NCI-H526 (cell line): ENCODE data around the gene TGFBR1.
A peak's percentile ranks its signal among the peaks of the same experiment; 100 is the strongest.
"Not testable (repeated sequence)": the region's sequence is repeated elsewhere in the genome, so short reads cannot be mapped to it uniquely, and the experiment has no call there.

Experiments used
- DNase-seq, 2 experiments: peaks; one replicate each; lab custom pipeline; 2025; lab: John Stamatoyannopoulos, UW

The TGFBR1 gene

DNA sequence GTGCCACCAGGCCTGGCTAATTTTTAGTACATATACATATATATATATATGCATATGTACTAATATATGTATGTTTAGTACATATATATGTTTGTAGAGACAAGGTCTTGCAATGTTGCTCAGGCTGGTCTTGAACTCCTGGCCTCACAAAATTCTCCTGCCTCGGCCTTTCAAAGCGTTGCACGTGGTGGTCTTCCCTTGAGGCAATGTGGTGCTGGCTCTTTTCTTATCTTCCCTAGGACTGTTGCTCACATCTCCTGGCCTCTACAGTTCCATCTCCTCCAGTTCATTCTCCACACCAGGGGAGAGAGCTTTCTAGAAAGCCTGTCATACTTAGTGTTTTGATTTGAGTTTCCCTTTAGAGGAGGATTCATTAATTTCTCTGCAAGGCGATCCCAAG is 28.9 kb upstream of the TGFBR1 start:
- DNase-seq: no peak

- DNase-seq: no peak
These were observed 28.3 kb upstream of the TGFBR1 start for GRCh38 chr9:99076483-99077171.

GRCh38 chr9:99078717-99079116 is 26.2 kb upstream of the TGFBR1 start:
- DNase-seq: no peak

DNA sequence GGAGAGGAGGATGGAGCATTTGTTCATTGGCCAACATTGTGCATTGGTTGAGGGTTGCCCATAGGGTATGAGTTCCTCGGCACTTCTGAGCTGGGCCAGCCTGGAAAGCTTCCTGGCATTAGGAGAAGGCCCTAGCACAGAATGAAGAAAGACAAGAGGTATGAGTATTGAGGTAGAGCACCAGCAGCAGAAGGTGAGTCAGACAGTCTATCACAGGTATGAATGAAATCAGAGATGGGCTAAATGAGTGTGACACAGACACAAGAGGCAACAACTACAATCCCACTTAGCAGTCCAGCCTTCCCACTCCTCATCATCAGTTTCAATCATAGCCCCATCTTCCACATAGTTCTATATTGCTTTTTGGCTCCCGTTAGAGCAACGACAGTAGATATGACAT is 25.4 kb upstream of the TGFBR1 start:
- no peak for DNase-seq

DNA sequence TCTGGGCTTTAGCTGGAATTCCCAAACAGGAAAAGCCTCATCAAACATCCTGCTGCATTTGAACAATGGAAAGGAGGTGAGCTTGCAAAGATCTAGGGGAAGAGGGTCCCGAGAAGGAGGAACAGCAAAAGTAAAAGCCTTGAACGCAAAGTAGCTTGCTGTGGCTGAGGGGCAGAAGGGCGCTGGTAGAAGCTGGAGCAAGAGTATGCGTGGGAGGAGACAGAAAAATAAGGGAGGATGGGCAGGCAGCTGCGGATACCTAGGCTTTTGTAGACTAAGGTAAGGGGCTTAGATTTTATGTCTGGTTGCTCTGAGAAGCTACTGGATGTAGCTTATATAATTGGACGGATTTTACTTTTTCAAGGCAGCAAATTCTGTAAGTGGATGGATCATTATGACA is 21.9 kb upstream of the TGFBR1 start:
- no peak for DNase-seq

DNA sequence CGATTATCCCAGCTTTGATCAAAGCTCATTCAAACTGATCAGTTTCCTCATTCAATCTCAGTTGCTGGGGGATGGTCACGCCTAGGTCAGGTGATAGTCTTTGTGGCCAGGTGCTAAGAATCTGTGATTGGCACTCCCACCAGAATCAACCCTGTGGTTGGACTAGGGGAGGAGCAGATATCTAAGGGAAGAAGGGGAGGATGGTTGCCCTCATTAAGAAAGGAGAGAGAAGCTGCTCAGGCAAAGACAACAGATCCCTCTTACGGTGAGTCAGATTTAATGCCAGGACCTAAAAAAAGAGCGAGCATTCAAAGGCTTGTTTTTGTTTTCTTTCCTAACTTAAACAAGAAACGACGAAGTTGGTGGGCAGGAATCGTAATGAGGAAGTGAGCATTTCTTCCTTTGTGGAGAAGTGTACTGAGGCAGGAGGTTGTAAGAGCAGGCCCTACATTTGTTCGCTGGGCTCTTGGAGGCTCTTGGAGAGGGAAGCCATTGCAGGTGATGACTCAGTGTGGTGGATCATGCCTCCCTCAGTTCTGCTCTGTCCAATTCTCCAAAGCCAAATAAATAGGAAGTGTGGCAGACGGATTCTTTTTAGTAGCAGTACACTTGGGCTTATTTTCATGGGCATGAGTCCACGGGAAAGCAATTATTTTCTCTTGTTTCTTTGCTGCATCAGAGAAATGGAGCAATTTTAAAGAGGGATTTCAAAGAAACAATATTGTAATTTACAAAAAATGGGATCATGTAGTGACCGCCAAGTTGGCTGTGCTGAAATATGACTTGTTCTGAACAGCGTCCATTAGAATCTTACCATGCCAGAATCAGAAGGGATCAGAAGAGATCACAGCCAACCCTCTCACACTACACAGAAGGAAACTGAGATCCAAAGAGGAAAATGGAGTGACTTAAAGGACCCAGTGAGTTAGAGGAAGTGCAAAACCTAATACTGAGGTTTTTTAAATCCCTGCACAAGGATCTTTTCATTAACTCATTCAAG is 18.7 kb upstream of the TGFBR1 start:
- DNase-seq: no peak

DNA sequence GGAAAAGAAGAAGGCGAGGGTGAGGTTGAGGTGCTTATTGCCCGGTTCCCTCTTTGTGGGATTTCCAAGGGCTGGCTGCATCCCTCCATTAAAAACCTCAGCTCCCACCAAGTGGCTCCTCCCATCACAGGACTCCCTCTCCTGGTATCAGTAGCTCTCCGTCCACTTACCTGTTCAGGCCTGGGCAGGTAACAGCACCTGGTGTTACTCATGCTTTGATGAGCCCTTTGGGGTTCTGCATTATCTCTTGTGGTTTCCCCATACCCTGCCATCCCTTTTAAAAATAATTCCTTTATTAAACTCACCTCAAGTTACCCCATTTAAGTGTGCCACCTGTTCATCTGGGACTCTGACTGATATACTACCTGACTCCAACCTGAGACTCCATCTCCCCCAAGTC is 17.5 kb upstream of the TGFBR1 start:
- no peak for DNase-seq

GRCh38 chr9:99090336-99091130 is 14.4 kb upstream of the TGFBR1 start:
- DNase-seq: no peak

DNA sequence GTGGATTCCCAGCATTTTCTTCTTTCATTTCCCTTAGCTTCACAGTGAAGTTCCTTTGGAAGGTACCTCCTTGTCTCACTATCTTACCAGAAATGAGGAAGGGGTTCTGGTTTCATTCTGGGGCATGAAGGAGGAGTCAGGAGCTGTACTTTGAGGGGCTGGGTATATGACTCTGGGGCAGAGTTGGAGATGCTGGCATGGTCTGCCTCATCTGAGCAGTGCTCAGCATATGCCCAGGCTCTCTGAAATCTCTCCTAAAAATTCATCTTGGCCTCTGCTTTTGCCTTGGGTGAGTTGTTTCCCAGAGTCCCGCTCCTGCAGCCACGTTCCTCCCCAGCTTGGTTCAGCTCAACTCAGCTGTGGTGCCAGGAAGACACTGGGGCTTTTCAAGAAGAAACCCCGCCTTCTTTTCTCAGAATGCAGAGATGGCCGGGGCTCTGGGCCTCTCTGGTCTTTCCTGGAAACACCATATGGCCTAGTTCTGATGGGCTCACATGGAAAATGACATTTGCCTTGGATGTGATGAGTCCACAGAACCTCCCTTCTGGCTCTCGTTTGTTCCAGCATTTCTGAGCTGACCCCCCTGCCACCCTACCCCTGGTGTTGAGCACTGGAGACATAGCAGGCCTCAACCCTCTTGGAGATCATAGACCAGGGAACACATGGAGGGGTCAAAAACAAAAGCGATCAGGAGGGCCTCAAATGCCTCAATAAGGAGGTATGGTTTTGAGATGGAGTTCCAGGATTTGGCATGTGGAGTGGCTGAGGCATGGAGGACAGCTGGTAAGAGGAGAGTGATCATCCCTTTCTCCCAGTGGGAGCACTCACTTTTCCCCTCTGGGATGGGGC is 12.0 kb upstream of the TGFBR1 start:
- DNase-seq: no peak

DNA sequence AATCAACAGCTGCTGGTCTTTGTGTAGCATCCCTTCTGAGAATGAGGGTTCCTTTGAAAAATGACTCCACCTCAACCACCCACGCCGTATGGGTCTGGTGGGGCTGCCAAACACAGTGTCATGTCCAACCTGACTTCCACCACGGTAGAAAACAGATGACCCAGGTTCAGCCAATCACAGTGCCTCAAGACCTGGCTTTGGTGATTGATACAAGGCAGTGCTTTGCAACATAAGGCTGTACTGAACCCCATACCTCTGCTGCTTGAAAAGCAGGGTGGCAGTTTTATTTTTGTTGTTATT is 11.5 kb upstream of the TGFBR1 start:
- DNase-seq: no peak

DNA sequence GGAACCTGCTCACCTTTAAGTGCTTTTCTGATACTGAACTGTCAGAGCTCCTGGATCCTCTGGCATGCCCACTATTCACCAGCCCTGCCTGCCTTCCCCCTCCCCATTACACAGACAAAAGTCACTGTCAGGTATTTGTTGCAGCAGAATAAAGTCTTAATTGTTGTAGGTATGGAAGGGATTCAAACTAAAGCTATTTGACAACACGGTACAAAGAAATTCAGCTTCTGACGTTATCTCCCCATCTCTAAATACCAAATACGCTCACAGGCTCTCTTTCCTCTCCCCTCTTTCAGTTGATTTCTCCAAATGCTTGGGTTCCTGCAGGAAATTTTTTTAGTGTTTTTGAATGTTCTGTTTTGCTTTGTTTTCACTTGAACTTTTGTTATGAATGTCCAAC is 9.3 kb upstream of the TGFBR1 start:
- no peak for DNase-seq

DNA sequence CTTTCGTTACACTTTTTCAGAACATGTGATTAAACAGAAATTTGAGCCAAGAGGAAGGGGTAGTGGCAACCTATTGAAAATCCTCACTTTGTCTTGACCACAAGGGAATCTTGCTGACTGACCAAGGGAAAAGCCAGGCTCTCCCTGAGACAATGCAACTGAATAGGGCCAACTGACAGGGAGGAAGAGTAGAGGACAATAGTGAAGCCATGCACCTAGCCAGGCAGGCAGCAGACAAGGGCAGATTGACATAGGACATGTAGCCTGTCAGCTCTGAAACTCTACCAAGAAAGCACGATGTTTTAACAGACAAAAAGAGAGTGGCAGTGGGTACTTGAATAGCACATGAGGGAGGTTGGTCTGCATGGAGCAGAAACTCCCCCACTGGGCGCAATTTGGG is 8.5 kb upstream of the TGFBR1 start:
- DNase-seq: no peak

- not testable (repeated sequence) for DNase-seq
These were observed 4.9 kb upstream of the TGFBR1 start for GRCh38 chr9:99099806-99100585.

GRCh38 chr9:99101271-99101670 is 3.6 kb upstream of the TGFBR1 start:
- no peak for DNase-seq

DNA sequence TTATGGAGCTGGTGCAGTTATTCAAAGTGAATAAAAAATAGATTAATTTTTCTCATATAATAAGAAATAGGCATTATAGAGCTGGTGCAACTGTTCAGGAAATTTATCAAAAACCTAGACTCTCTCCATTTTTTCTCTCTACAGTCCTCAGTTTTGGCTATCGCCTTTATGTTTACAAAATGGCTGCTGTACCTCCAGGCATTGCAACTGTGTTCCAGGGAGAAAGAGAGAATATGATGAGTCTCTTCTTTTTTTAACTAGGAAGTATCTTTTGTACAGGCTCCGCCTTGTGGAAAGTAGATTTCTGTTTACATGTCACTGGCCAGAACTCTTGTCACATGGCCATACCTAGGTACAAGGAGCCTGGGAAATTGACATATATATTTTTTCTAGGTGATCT is 3.1 kb upstream of the TGFBR1 start:
- DNase-seq: no peak

DNA sequence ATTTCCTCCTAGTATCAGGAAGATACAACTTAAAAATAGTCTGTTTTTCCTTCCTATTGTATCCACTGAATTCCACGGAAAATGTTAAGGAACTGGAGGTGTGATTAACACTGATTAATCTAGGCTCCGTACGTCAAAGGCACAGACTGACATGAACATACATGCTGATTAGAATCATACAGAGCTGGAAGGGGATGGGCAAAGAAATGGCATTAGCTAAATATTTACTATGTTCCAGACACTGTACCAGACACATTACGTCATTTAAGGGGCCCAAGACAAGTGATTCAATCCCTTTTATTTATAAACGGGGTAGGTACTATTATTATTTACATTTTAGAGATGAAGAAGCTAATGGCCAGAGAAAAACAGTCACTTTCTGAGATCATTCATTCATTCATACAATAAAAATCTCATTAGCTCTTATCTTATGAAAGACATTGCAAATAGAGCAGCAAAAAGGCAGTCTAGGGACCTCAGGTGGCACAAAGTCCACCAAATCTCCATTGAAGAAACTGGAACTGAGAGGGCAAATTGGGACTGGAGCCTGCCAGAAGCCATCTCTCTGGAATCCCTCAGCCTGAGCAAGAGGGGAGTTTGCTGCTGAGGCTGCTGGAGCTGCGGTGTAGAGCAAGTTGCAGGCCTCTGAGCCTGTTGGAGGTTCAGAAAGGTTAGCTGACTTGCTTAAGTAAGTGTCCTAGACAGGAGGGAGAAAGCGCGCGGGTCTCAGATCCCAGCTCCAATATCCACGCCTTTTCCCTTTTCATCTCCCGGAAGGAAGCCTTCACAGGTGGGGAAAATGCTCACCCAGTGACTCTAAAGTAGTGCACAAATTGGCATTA is 1.6 kb upstream of the TGFBR1 start:
- DNase-seq: no peak

DNA sequence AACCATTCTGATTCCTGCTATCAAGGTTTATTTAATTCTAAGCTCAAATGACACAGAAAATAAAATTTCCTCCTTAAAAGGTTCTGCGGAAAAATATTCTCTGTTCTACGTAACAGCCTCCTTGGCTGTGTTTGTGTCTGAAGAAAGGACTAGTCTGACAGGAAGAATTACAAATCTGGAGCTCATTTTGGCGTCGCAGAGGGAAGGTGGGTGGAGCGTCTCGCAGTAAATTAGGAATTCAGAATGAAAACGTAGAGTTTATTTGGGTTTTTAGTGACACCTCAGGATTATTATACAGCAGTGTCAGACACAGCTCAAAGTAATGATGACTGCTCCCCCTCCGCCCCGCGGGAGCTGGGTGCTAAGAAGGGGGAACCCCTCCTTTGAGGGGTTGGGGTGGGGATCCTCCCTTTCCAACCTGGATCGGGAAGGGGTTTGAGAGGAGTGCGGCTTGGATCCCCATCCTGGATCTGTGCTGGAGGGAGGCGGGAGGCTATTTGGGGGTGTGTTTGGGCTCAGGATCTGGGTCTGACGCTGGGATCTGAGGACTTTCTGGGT is 933 bp upstream of the TGFBR1 start:
- DNase-seq: no peak

DNA sequence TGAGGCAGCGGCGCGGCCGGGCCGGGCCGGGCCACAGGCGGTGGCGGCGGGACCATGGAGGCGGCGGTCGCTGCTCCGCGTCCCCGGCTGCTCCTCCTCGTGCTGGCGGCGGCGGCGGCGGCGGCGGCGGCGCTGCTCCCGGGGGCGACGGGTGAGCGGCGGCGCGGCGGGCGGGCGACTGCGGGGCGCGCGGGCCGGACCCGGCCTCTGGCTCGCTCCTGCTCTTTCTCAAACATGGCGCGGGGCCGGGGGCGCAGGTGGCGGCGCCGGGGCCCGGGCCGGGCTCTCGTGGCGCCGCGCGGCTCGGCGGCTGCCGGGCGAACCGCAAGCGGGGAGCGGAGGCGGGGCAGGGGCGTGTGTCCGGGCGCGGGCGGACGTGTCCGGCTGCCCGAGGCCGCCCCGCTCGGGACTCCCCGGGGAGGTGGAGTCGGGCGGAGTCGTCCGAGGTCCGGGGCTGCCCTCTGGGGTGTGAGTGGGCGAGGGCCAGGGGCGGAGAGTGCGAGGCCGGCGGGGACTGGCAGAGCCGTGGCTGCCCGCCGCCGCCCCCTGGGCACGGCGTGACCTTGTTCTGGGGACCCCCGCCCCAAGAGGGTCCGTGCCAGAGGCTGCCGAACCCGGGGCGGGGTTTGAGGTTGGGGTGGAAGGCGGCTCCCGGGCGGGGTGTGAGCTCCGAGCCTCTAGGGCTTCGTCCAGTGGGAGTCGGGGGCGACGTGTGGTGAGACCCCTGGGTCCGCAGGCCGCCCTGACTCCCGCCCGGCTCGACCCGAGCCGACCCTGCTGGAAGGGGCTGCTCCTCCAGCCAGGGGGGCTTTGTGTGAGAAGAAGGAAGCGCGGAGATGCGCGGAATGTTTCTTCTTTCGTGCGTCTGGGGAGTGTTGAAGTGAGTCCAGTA is 485 bp downstream of the TGFBR1 start:
- DNase-seq: peak in 1 of 2 experiments; percentile 63

DNA sequence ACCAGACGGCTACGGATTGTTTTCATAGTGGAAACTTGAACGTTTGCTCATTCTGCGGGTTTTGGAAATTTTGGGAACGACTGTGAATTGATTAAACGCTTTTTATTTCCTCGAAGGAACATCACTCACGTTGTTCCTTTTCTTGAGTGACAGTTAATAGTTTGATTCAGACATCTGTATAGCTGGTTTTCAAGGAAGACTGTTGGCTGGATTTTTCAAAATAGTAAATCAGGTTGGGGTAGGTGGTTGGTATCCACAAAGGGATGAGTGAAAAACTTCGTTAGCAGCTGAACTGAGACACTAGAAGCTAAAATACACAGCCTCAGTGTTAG is 1.1 kb downstream of the TGFBR1 start:
- no peak for DNase-seq
